Neuronal stem cell (in vitro differentiated cells): ENCODE results near the gene REEP3.

Experiments
- DNase-seq: peaks from one replicate; pipeline ENCODE4 v3.0.0-alpha.2; 2013; ENCODE audit warnings: low spot score
- H2AFZ ChIP-seq: one replicate; pipeline ENCODE4 v1.6.1; 2013; ENCODE audit warnings: mild to moderate bottlenecking, low read length, inconsistent platforms
- H2AK5ac ChIP-seq: 2 replicates; pipeline ENCODE4 v1.6.1; 2013; ENCODE audit warnings: low read depth, mild to moderate bottlenecking, inconsistent platforms, low read length, moderate library complexity, mixed read lengths
- H2BK120ac ChIP-seq: 2 replicates; pipeline ENCODE4 v1.6.1; 2013; ENCODE audit warnings: low read depth, mild to moderate bottlenecking, inconsistent platforms, low read length, moderate library complexity, mixed read lengths
- H2BK12ac ChIP-seq: one replicate; pipeline ENCODE4 v1.6.1; 2013; ENCODE audit warnings: low read length, inconsistent platforms
- H2BK15ac ChIP-seq: 2 replicates; pipeline ENCODE4 v1.6.1; 2013; ENCODE audit warnings: mild to moderate bottlenecking, low read length, inconsistent platforms, mixed read lengths
- H2BK5ac ChIP-seq: one replicate; pipeline ENCODE4 v1.6.1; 2013; ENCODE audit warnings: inconsistent platforms, mild to moderate bottlenecking, low read length, moderate library complexity
- H3K14ac ChIP-seq: one replicate; pipeline ENCODE4 v1.6.1; 2013; ENCODE audit warnings: low read length, inconsistent platforms
- H3K18ac ChIP-seq: 2 replicates; pipeline ENCODE4 v1.6.1; 2013; ENCODE audit warnings: low read length, inconsistent platforms
- H3K23ac ChIP-seq: 2 replicates; pipeline ENCODE4 v1.6.1; 2013; ENCODE audit warnings: low read depth, mild to moderate bottlenecking, mixed read lengths, low read length, inconsistent platforms; ENCODE audit not compliant: poor library complexity
- H3K27ac ChIP-seq: replicated peaks from 3 replicates; pipeline ENCODE4 v1.5.1; 2013; ENCODE audit warnings: low read length, inconsistent platforms
- H3K27me3 ChIP-seq, 3 experiments: 2 replicates each; pipeline ENCODE4 v1.6.1; 2013; ENCODE audit warnings: low read length in 3 of 3, mild to moderate bottlenecking in 2 of 3, inconsistent platforms in 1 of 3, low read depth in 1 of 3, mixed read lengths in 1 of 3, moderate library complexity in 1 of 3; ENCODE audit not compliant: control insufficient read depth in 3 of 3, insufficient read depth in 3 of 3
- H3K36me3 ChIP-seq, 2 donors: replicated peaks in 1 of 2; 2 replicates each; pipeline ENCODE4 v1.6.1; 2013; ENCODE audit warnings: low read length in 2 of 2; ENCODE audit not compliant: control insufficient read depth in 2 of 2, insufficient read depth in 2 of 2
- H3K4ac ChIP-seq: 2 replicates; pipeline ENCODE4 v1.6.1; 2013; ENCODE audit warnings: inconsistent platforms, mild to moderate bottlenecking, low read length, moderate library complexity
- H3K4me1 ChIP-seq, 2 donors: 1 replicate in 1 of 2; 2 replicates in 1 of 2; pipeline ENCODE4 v1.6.1; 2013; ENCODE audit warnings: low read length in 2 of 2, low read depth in 1 of 2; ENCODE audit not compliant: control insufficient read depth in 2 of 2, insufficient read depth in 1 of 2
- H3K4me2 ChIP-seq: one replicate; pipeline ENCODE4 v1.6.1; 2013; ENCODE audit warnings: mild to moderate bottlenecking, low read length, inconsistent platforms; ENCODE audit not compliant: insufficient read depth, poor library complexity, severe bottlenecking
- H3K4me3 ChIP-seq, 2 donors: 2 replicates each; pipeline ENCODE4 v1.5.1; 2013; ENCODE audit warnings: low read length in 2 of 2, mild to moderate bottlenecking in 2 of 2, inconsistent platforms in 1 of 2, moderate library complexity in 1 of 2
- H3K79me1 ChIP-seq: one replicate; pipeline ENCODE4 v1.6.1; 2013; ENCODE audit warnings: low read depth, mild to moderate bottlenecking, inconsistent platforms, low read length, moderate library complexity
- H3K9ac ChIP-seq: one replicate; pipeline ENCODE4 v1.6.1; 2013; ENCODE audit warnings: mild to moderate bottlenecking, low read depth, low read length, inconsistent platforms; ENCODE audit not compliant: poor library complexity
- H3K9me3 ChIP-seq, 2 donors: replicated peaks in 1 of 2; 2 replicates each; pipeline versions ENCODE3 to v1.6.1; 2013; ENCODE audit warnings: low read length in 2 of 2, mild to moderate bottlenecking in 2 of 2, inconsistent platforms in 1 of 2, low read depth in 1 of 2, mixed read lengths in 1 of 2, moderate library complexity in 1 of 2; ENCODE audit not compliant: control insufficient read depth in 2 of 2, insufficient read depth in 1 of 2
- H4K8ac ChIP-seq: one replicate; pipeline ENCODE4 v1.6.1; 2013; ENCODE audit warnings: low read depth, mild to moderate bottlenecking, inconsistent platforms, low read length, moderate library complexity
- H4K91ac ChIP-seq: one replicate; pipeline ENCODE4 v1.6.1; 2013; ENCODE audit warnings: low read length, low read depth, mild to moderate bottlenecking, inconsistent platforms; ENCODE audit not compliant: poor library complexity
- WGBS, 2 donors: extraction: QIAGEN DNeasy Blood & Tissue Kit; methylation state at CpG; one replicate each; pipeline ENCODE4 v1.1.7; 2013; ENCODE audit warnings: missing lambda C conversion rate in 2 of 2, mixed read lengths in 1 of 2; ENCODE audit not compliant: insufficient read length in 2 of 2, insufficient replicate concordance in 1 of 2; ENCODE audit errors: extremely low coverage in 2 of 2; 5-methylcytosine and 5-hydroxymethylcytosine counted together

Gene REEP3

GRCh38 chr10:63603709-63604445 lies 82.7 kb downstream of the REEP3 start:
- Histone ChIP-seq H3K4me3 (no peak overlapping the region), H2AK5ac (no peak overlapping the region), H2AFZ (no peak overlapping the region), H3K9me3 (no peaks in the 10 kb centered on the region), H2BK12ac (no peak overlapping the region), H3K36me3 (peaks cover 1 to 41% of the 10 kb centered on the region in 2 donors), H3K4me1 (peaks cover 0 to 7% of the 10 kb centered on the region in 2 donors), H4K91ac (no peak overlapping the region), H3K9ac (no peak overlapping the region), H3K23ac (no peak overlapping the region), H2BK5ac (no peak overlapping the region), H3K27me3 (no peaks in the 10 kb centered on the region), H4K8ac (no peak overlapping the region), H3K14ac (no peak overlapping the region), H3K18ac (no peak overlapping the region), H3K4ac (no peak overlapping the region), H3K4me2 (no peak overlapping the region), H3K79me1 (no peaks in the 10 kb centered on the region), H3K27ac (no peak overlapping the region), H2BK15ac (no peak overlapping the region), H2BK120ac (no peak overlapping the region)
- no peak for DNase-seq
- WGBS, 2 donors = no CpG with 5 or more reads among the region's 7 CpGs

- Histone ChIP-seq H2BK5ac (no peak overlapping the region), H3K14ac (no peak overlapping the region), H2AK5ac (no peak overlapping the region), H2BK120ac (no peak overlapping the region), H3K4me1 (peaks cover 0 to 7% of the 10 kb centered on the region in 2 donors), H3K9ac (no peak overlapping the region), H3K27ac (no peak overlapping the region), H4K91ac (no peak overlapping the region), H3K36me3 (peaks cover 1 to 33% of the 10 kb centered on the region in 2 donors), H4K8ac (no peak overlapping the region), H2BK15ac (no peak overlapping the region), H3K9me3 (no peaks in the 10 kb centered on the region), H3K79me1 (no peaks in the 10 kb centered on the region), H2BK12ac (no peak overlapping the region), H3K4ac (no peak overlapping the region), H3K4me2 (no peak overlapping the region), H2AFZ (no peak overlapping the region), H3K27me3 (no peaks in the 10 kb centered on the region), H3K18ac (no peak overlapping the region), H3K4me3 (no peak overlapping the region), H3K23ac (no peak overlapping the region)
- DNase-seq = no peak
- WGBS, 2 donors = no CpG with 5 or more reads among the region's 3 CpGs
Observed at GRCh38 chr10:63605197-63605967, 84.2 kb downstream of the REEP3 start.

DNA sequence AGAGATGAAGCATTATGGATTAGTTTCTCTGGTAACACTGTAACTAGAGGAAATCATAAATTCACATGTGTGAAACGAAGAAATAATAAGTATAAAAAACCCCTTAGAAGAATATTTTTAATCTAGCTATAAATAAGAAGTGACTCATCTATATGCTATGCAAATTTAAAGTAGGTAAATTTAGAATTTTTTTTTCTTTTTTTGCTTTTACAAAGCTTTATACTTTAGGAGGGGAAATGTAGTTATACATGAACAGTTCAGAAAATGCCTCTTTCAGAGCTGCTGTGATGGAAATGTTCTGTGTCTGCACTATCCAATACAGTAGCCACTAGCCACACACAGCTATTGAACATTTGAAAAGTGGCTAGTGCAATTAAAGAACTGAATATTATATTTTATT lies 87.3 kb downstream of the REEP3 start:
- Histone ChIP-seq H2AK5ac (no peak overlapping the region), H3K27me3 (no peaks in the 10 kb centered on the region), H2AFZ (no peak overlapping the region), H3K27ac (no peak overlapping the region), H2BK15ac (no peak overlapping the region), H4K91ac (no peak overlapping the region), H3K79me1 (no peaks in the 10 kb centered on the region), H3K23ac (no peak overlapping the region), H3K36me3 (peaks cover 3 to 22% of the 10 kb centered on the region in 2 donors), H3K9me3 (no peaks in the 10 kb centered on the region), H3K4me2 (no peak overlapping the region), H3K14ac (no peak overlapping the region), H4K8ac (no peak overlapping the region), H2BK12ac (no peak overlapping the region), H2BK120ac (no peak overlapping the region), H3K4me3 (no peak overlapping the region), H3K4me1 (peaks cover 0 to 7% of the 10 kb centered on the region in 2 donors), H3K4ac (no peak overlapping the region), H3K9ac (no peak overlapping the region), H3K18ac (no peak overlapping the region), H2BK5ac (no peak overlapping the region)
- WGBS, 2 donors = no CpG with 5 or more reads among the region's 1 CpG
- DNase-seq = no peak

DNA sequence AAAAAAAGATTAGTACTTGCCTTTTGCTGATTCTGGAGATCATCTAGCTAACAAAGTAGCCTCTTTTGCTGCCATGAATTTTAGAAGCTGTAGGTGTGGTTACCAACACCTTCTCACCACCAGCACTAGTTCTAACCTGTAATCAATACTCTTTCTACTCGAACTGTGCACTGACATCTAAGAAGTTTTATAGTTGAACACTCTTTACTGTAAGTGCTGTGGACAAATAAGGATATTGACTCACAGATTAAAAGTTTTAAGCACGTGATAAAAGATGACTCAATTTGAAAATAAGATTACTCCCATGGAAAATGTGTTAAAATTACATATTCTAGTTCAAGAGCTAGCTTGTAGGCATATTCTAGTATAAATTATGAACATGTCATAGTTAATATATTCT lies 89.9 kb downstream of the REEP3 start:
- H2AFZ ChIP-seq = no peak overlapping the region
- H2BK120ac ChIP-seq = no peak overlapping the region
- no peak overlapping the region for H2BK15ac ChIP-seq
- H4K8ac ChIP-seq = no peak overlapping the region
- H2BK12ac ChIP-seq = no peak overlapping the region
- H3K18ac ChIP-seq = no peak overlapping the region
- no peak overlapping the region for H3K4me2 ChIP-seq
- no peak overlapping the region for H3K9ac ChIP-seq
- no peaks in the 10 kb centered on the region for H3K79me1 ChIP-seq
- no peaks in the 10 kb centered on the region for H3K27me3 ChIP-seq
- H4K91ac ChIP-seq = no peak overlapping the region
- H3K36me3 ChIP-seq = peaks cover 3 to 29% of the 10 kb centered on the region in 2 donors
- H2AK5ac ChIP-seq = no peak overlapping the region
- no peak overlapping the region for H3K14ac ChIP-seq
- H3K9me3 ChIP-seq = no peaks in the 10 kb centered on the region
- H3K4me1 ChIP-seq = no peaks in the 10 kb centered on the region
- no peak overlapping the region for H3K27ac ChIP-seq
- no peak for DNase-seq
- WGBS, 2 donors = no CpG with 5 or more reads among the region's 2 CpGs
- no peak overlapping the region for H3K4me3 ChIP-seq
- H3K4ac ChIP-seq = no peak overlapping the region
- H3K23ac ChIP-seq = no peak overlapping the region
- no peak overlapping the region for H2BK5ac ChIP-seq
